RKO (cell line): ENCODE results near the gene CUX1.
"Not testable (repeated sequence)": the region's sequence is repeated elsewhere in the genome, so short reads cannot be mapped to it uniquely, and the experiment has no call there.

Source experiments
- DNase-seq: peaks from one replicate; pipeline ENCODE4 v3.0.0-alpha.2; 2016; ENCODE audit warnings: low spot score

The CUX1 gene

GRCh38 chr7:101985057-101985902, 167.9 kb downstream of the CUX1 start:
- DNase-seq, result no peak

GRCh38 chr7:101985903-101986734, 168.7 kb downstream of the CUX1 start:
- DNase-seq, result no peak

- no peak for DNase-seq
These were observed 170.1 kb downstream of the CUX1 start for GRCh38 chr7:101987494-101987893.

- DNase-seq, result not testable (repeated sequence)
These were observed 170.6 kb downstream of the CUX1 start for GRCh38 chr7:101988060-101988459.

GRCh38 chr7:101988513-101988912, 171.1 kb downstream of the CUX1 start:
- DNase-seq, result no peak

- DNase-seq, result no peak
These were observed 171.7 kb downstream of the CUX1 start for GRCh38 chr7:101989101-101989500.

GRCh38 chr7:101990811-101991418, 173.5 kb downstream of the CUX1 start:
- no peak for DNase-seq

GRCh38 chr7:101991860-101992259, 174.4 kb downstream of the CUX1 start:
- DNase-seq, result no peak

- no peak for DNase-seq
These were observed 175.9 kb downstream of the CUX1 start for GRCh38 chr7:101993311-101993710.

GRCh38 chr7:101995121-101995520, 177.7 kb downstream of the CUX1 start:
- no peak for DNase-seq

GRCh38 chr7:101996131-101996691, 178.8 kb downstream of the CUX1 start:
- no peak for DNase-seq

- no peak for DNase-seq
These were observed 179.4 kb downstream of the CUX1 start for GRCh38 chr7:101996876-101997275.

- no peak for DNase-seq
These were observed 180.8 kb downstream of the CUX1 start for GRCh38 chr7:101998029-101998905.

GRCh38 chr7:101998906-101999240, 181.4 kb downstream of the CUX1 start:
- no peak for DNase-seq

- DNase-seq, result no peak
These were observed 182.0 kb downstream of the CUX1 start for GRCh38 chr7:101999393-101999792.

- no peak for DNase-seq
These were observed 182.7 kb downstream of the CUX1 start for GRCh38 chr7:102000123-102000522.

- DNase-seq, result no peak
These were observed 186.8 kb downstream of the CUX1 start for GRCh38 chr7:102004229-102004628.

- no peak for DNase-seq
These were observed 187.4 kb downstream of the CUX1 start for GRCh38 chr7:102004848-102005247.

GRCh38 chr7:102005933-102006480, 188.6 kb downstream of the CUX1 start:
- DNase-seq, result no peak

GRCh38 chr7:102006695-102007094, 189.3 kb downstream of the CUX1 start:
- no peak for DNase-seq
